ENCODE measurements around the gene KRT74. TPM values are rescaled to one million over a fixed set of nuclear protein-coding genes. Genes with fewer than 3 reads are reported as not detected.
A peak's percentile ranks its signal among the peaks of the same experiment; 100 is the strongest.

Gene KRT74
- total RNA-seq, 1 donor from 2014 or later = not detected

- H3K9me3 Mint-ChIP-seq (ENCODE audit: low read depth) = no peaks in the 10 kb centered on the region
- no peak overlapping the region for H3K4me3 Mint-ChIP-seq (ENCODE audit: low read depth)
- H3K27ac Mint-ChIP-seq = no peak overlapping the region
- no peaks in the 10 kb centered on the region for H3K36me3 Mint-ChIP-seq (ENCODE audit: insufficient read depth)
- DNase-seq (ENCODE audit: low spot score, unreplicated experiment) = no peak
- H3K4me1 Mint-ChIP-seq (ENCODE audit: low read depth) = no peaks in the 10 kb centered on the region
- no peak for TF ChIP-seq CTCF (IDR thresholded peaks at IDR 0.05; ENCODE audit: unreplicated experiment)
- peaks cover 43% of the 10 kb centered on the region for H3K27me3 Mint-ChIP-seq
These were observed 12.3 kb upstream of the KRT74 start for GRCh38 chr12:52585946-52586345.

- no peak overlapping the region for H3K27ac Mint-ChIP-seq
- no peaks in the 10 kb centered on the region for H3K36me3 Mint-ChIP-seq (ENCODE audit: insufficient read depth)
- no peak for DNase-seq (ENCODE audit: low spot score, unreplicated experiment)
- TF ChIP-seq CTCF (IDR thresholded peaks at IDR 0.05; ENCODE audit: unreplicated experiment) = no peak
- peaks cover 51% of the 10 kb centered on the region for H3K27me3 Mint-ChIP-seq
- no peaks in the 10 kb centered on the region for H3K9me3 Mint-ChIP-seq (ENCODE audit: low read depth)
- H3K4me1 Mint-ChIP-seq (ENCODE audit: low read depth) = no peaks in the 10 kb centered on the region
- H3K4me3 Mint-ChIP-seq (ENCODE audit: low read depth) = no peak overlapping the region
These were observed 11.4 kb upstream of the KRT74 start for GRCh38 chr12:52585066-52585465.

GRCh38 chr12:52584156-52584682 is 10.6 kb upstream of the KRT74 start:
- Mint-ChIP-seq H3K27ac (no peak overlapping the region), H3K4me3 (ENCODE audit: low read depth) (no peak overlapping the region), H3K36me3 (ENCODE audit: insufficient read depth) (no peaks in the 10 kb centered on the region), H3K9me3 (ENCODE audit: low read depth) (no peaks in the 10 kb centered on the region), H3K4me1 (ENCODE audit: low read depth) (no peaks in the 10 kb centered on the region), H3K27me3 (peaks cover 53% of the 10 kb centered on the region)
- no peak for DNase-seq (ENCODE audit: low spot score, unreplicated experiment)
- TF ChIP-seq CTCF (IDR thresholded peaks at IDR 0.05; ENCODE audit: unreplicated experiment) = no peak

GRCh38 chr12:52582971-52583456 is 9.4 kb upstream of the KRT74 start:
- peak; percentile 77 for TF ChIP-seq CTCF (IDR thresholded peaks at IDR 0.05; ENCODE audit: unreplicated experiment)
- peak; percentile 49 for DNase-seq (ENCODE audit: low spot score, unreplicated experiment)
- no peaks in the 10 kb centered on the region for H3K9me3 Mint-ChIP-seq (ENCODE audit: low read depth)
- no peaks in the 10 kb centered on the region for H3K36me3 Mint-ChIP-seq (ENCODE audit: insufficient read depth)
- H3K4me1 Mint-ChIP-seq (ENCODE audit: low read depth) = no peaks in the 10 kb centered on the region
- H3K27me3 Mint-ChIP-seq = peaks cover 56% of the 10 kb centered on the region
- H3K27ac Mint-ChIP-seq = no peak overlapping the region
- no peak overlapping the region for H3K4me3 Mint-ChIP-seq (ENCODE audit: low read depth)

- Mint-ChIP-seq H3K4me3 (ENCODE audit: low read depth) (no peak overlapping the region), H3K4me1 (ENCODE audit: low read depth) (no peaks in the 10 kb centered on the region), H3K9me3 (ENCODE audit: low read depth) (no peaks in the 10 kb centered on the region), H3K27ac (no peak overlapping the region), H3K27me3 (peaks cover 52% of the 10 kb centered on the region), H3K36me3 (ENCODE audit: insufficient read depth) (no peaks in the 10 kb centered on the region)
- DNase-seq (ENCODE audit: low spot score, unreplicated experiment) = no peak
- TF ChIP-seq CTCF (IDR thresholded peaks at IDR 0.05; ENCODE audit: unreplicated experiment) = no peak
These were observed 8.8 kb upstream of the KRT74 start for GRCh38 chr12:52582486-52582885.

All from progenitor cell of endocrine pancreas (in vitro differentiated cells).